Measurements from ENCODE around the gene GUCY2C.

Gene GUCY2C

GRCh38 chr12:14621826-14622225, 74.6 kb downstream of the GUCY2C start:
- DNase-seq (ENCODE audit: low spot score): no peak

- DNase-seq (ENCODE audit: low spot score): no peak
Measured at GRCh38 chr12:14619741-14620501, 76.5 kb downstream of the GUCY2C start.

DNA sequence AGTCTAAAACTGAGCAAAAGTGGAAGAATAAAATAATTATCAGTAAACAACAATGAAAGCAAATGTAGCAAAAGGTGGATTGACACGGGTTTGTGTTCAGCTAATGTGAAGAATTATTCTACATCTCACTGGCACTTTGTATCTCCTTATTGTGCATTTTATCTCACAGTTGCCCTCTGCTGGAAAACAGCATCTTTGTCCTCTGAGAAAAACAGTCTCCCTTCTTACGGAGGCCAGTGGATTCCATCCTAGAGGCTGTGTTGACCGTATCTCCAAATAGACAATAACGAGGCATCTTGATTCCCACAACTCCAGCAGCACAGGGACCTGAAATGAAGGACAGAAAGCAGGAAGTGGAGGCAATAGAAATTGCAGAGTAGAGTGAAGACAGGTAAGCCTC, 77.4 kb downstream of the GUCY2C start:
- peak; percentile 49 for DNase-seq (ENCODE audit: low spot score)

GRCh38 chr12:14614704-14615121, 81.7 kb downstream of the GUCY2C start:
- DNase-seq (ENCODE audit: low spot score): no peak

- no peak for DNase-seq (ENCODE audit: low spot score)
Measured at GRCh38 chr12:14613718-14614117, 82.7 kb downstream of the GUCY2C start.

DNA sequence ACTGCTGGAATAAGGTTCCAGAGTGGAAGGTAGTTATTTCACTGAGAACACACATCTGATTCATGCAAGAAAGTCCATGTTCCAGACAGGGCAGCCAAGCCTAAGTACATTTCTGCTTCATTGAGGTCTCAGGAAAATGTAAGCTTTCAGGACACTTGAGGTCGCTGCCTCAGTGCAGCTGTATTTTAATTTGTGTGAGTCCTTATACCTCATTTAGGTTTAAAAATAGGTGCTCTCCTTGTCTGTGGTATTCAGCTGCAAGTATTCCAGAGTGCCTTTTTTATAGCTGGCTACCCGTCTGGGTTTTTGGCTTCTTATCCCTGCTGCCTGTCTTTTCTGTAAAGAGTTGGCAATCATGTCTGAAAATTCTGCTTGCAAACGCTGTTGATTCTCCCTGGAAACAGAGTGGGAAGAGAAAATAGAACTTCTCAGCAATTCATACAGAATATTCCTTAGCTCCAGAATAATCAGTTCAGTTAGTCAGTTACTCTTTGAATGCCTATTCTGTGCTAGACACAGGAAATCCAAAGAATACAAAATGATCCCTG, 83.4 kb downstream of the GUCY2C start:
- no peak for DNase-seq (ENCODE audit: low spot score)

DNA sequence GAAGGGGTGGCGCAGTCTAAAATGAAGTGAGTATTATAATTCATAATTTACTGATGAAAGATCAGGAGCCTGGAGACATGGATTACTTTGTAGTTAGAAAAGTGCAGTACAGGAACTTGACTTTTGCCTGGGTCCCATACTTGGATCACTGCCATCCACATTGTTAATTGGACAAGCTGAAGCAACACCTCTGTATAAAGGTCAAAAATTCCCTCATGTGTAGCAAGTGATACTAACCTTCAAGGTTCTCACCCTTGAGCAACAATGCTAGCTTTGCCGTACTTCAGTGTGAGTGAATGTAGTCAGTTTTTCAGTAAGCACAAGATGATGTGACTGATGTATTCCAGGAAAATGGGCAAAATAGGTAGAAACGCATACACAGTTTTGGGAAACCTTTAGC, 84.1 kb downstream of the GUCY2C start:
- no peak for DNase-seq (ENCODE audit: low spot score)

DNA sequence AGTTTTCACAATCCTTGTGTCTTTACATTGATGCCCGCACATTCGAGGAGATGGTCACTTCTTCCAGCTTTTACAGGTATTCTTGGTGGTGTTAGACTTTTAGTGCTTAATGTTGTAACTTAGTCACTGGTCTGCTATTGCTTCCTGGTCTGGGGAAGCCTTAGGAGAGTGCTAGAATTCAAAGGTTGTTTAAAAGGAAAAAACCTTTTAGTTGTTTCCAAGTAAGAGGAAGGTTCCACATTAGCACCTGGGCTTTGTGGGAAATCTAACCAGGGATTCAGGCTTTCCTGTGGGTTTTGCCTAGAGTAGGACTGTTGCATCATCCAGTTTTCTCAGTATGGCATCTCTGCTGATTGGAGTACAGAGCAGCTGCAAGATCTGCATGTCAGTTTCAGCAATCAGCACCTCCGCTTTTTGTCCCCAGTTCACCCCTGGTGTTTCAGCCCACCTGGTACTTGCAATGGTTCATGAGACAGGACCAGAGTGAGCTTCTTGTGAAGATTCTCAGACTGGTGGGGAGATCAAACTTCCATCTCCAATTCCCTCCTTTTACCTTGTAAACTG, 84.7 kb downstream of the GUCY2C start:
- DNase-seq (ENCODE audit: low spot score): no peak

DNA sequence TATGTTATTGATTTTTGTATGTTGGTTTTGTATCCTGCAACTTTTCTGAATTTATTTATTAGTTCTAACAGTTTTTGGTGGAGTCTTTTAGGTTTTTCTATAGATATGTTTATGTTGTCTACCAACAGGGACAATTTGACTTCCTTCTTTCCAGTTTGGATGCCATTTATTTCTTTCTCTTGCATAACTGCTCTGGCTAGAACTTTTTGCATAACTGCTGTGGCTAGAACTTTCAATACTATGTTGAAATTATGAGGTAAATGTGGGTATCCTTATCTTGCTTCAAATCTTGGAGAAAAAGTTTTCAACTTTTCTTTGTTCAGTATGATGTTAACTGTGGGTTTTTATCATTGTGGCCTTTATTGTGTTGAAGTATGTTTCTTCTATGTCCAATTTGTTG, 88.8 kb downstream of the GUCY2C start:
- DNase-seq (ENCODE audit: low spot score): no peak

- peak; percentile 59 for DNase-seq (ENCODE audit: low spot score)
Measured at GRCh38 chr12:14605401-14605989, 90.9 kb downstream of the GUCY2C start.

GRCh38 chr12:14601692-14602478, 94.5 kb downstream of the GUCY2C start:
- DNase-seq (ENCODE audit: low spot score): no peak

DNA sequence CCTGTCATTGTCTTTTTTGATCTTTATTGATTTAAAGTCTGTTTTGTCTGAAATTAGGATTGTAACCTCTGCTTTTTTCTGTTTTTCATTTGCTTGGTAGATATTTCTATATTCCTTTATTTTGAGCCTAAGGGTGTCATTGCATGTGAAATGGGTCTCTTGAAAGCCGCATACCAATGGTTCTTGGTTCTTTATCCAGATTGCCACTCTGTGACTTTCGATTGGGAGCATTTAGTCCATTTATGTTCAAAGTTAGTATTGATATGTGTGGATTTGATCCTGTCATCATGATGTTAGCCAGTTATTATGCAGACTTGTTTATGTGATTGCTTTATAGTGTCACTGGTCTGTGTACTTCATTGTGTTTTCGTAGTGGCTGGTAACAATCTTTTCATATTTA, 98.9 kb downstream of the GUCY2C start:
- DNase-seq (ENCODE audit: low spot score): no peak

- DNase-seq (ENCODE audit: low spot score): no peak
Measured at GRCh38 chr12:14591719-14592118, 104.7 kb downstream of the GUCY2C start.

GRCh38 chr12:14589169-14590004, 107.0 kb downstream of the GUCY2C start:
- no peak for DNase-seq (ENCODE audit: low spot score)

GRCh38 chr12:14588571-14588970, 107.8 kb downstream of the GUCY2C start:
- DNase-seq (ENCODE audit: low spot score): no peak

DNA sequence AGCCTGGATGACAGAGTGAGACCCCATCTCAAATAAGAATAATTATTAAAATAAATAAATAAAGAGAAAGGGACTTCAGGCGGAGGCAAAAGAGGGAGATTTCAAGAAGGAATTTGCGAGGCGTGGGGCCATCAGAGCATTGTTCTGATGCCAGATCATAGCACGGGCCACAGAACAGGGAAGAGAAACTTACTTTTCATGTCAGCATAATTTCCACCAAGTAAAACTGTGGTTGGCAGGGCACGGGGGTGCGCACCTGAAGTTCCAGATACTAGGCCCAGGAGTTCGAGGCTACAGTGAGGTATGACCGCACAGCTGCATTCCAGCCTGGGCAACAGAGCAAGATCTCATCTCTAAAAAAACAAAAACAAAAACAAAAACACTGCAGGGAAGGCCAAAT, 117.8 kb downstream of the GUCY2C start:
- no peak for DNase-seq (ENCODE audit: low spot score)

DNA sequence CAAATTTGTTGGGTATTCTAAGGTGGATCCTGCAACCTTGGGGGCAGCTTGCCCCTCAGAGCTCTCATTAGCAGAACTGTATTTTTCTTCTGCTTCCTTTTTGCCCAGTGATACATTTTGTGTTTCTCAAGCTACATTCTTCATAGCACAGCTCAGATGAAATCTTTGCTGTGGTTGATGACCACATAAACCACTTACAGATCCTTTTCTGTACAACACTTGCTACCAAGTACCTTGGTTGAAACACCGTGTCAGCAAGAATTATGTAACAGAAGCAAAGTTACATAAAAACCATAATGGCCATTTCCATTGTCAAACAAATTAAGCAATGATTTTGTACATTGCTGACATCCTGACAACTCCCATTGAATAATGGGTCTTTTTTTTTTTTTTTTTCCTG, 119.1 kb downstream of the GUCY2C start:
- no peak for DNase-seq (ENCODE audit: low spot score)

DNA sequence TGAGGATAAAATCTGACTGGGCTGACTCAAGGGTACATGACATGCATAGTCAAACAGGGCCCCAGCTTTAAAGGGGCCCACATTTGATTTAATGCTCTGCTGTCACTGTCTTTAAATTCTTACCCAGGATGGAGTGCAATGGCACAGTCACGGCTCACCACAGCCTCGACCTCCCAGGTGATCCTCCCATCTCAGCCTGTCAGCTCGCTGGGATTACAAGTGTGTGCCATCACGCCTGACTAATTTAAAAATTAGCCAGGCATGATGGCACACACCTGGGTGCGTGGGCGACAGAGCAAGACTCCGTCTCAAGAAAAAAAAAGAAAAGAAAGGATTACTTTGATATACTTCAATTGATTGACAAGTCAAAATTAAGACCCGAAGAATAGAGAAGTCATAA, 119.5 kb downstream of the GUCY2C start:
- no peak for DNase-seq (ENCODE audit: low spot score)

GRCh38 chr12:14575585-14575984, 120.8 kb downstream of the GUCY2C start:
- DNase-seq (ENCODE audit: low spot score): no peak

GRCh38 chr12:14573118-14573517, 123.3 kb downstream of the GUCY2C start:
- no peak for DNase-seq (ENCODE audit: low spot score)

DNA sequence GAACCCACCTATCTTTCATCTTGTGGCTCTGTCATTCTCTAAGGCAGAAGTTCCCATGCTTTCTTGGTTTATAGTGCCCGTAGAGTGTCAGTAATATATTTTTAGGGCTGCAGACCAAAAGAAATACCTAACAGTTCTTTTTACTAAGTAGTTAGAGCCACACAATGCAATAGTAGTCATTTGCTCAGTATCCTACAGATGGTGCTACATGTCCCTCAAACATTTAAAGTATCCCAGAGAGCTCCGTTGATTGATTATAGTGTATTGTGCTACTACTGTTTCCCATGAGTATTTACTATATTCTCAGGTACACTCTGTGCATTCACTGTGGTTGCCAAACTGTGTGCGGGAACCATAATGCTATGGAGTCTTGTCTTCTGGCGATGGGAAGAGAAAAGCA, 124.0 kb downstream of the GUCY2C start:
- peak; percentile 15 for DNase-seq (ENCODE audit: low spot score)

GRCh38 chr12:14571779-14572178, 124.6 kb downstream of the GUCY2C start:
- no peak for DNase-seq (ENCODE audit: low spot score)
